ENCODE measurements around the gene NDC1.
A peak's percentile ranks its signal among the peaks of the same experiment; 100 is the strongest.

The NDC1 gene

DNA sequence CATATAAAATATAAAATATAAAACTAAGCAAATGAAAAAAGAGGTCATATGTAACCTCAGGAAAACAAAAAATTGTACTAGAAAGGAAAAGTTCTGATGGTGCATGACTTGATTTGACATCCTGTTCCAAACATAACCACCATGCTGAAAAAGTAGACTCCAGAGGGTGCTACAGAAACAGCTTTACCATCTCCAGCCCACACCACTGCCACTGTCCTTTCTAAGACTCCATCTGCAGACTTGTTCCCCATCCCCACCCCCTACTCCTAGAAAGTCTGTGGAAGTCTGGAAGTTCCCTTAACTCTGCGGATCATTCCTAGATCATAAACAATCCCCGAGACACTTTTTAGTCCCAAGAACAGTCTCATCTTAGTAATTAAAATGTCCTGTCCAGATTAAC, 119.7 kb downstream of the NDC1 start:
- POLR2A ChIA-PET: no interaction called here
- TF ChIP-seq, protein P1, sequence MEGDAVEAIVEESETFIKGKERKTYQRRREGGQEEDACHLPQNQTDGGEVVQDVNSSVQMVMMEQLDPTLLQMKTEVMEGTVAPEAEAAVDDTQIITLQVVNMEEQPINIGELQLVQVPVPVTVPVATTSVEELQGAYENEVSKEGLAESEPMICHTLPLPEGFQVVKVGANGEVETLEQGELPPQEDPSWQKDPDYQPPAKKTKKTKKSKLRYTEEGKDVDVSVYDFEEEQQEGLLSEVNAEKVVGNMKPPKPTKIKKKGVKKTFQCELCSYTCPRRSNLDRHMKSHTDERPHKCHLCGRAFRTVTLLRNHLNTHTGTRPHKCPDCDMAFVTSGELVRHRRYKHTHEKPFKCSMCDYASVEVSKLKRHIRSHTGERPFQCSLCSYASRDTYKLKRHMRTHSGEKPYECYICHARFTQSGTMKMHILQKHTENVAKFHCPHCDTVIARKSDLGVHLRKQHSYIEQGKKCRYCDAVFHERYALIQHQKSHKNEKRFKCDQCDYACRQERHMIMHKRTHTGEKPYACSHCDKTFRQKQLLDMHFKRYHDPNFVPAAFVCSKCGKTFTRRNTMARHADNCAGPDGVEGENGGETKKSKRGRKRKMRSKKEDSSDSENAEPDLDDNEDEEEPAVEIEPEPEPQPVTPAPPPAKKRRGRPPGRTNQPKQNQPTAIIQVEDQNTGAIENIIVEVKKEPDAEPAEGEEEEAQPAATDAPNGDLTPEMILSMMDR (IDR thresholded peaks at IDR 0.05; ENCODE audit: control extremely low read depth, extremely low read depth, low read depth, missing control alignments): no peak
- DNase-seq (ENCODE audit: extremely low spot score): no peak
- CTCF ChIA-PET: no interaction called here

DNA sequence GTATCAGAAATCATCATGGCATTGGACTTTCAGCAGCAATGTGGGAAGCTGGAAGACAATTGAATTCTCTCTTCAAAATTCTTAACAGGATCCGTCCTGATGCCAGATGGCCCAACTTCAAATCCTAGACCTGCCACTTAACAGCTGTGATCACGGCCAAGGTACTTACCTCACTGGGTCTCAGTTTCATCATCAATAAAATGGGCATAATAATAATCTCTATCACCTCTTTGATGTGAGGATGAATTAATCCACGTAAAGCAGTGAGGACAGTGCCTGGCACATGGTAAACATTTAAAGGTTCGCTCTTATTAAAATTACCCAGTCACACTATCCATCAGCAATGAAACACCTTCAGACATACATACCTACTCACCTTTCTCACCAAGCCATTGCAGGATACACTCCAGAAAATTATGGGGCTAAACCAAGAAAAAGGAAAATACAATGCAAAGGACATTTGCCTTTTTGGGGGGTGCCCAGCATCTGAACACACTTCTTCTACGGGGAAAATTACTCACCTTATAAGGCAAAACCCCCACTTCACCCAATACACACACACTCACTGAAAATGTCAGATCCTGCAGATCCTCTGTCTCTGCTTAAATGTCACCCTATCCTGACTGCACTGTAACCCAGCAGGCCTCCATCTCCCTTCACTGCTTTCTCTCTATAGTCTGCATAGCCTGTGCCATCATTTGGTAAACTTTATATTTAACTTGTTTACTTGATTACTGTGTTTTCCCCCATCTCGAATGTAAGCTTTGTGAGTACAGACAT, 120.9 kb downstream of the NDC1 start:
- TF ChIP-seq, protein P1 (IDR thresholded peaks at IDR 0.05; ENCODE audit: control extremely low read depth, extremely low read depth, low read depth, missing control alignments): no peak
- ChIA-PET POLR2A (no interaction called here), CTCF (interaction anchor here (2.1 kb wide), 1 partner anchor 11 kb away, joined by 7 read pairs; no protein-coding TSS in a partner anchor)
- DNase-seq (ENCODE audit: extremely low spot score): no peak

DNA sequence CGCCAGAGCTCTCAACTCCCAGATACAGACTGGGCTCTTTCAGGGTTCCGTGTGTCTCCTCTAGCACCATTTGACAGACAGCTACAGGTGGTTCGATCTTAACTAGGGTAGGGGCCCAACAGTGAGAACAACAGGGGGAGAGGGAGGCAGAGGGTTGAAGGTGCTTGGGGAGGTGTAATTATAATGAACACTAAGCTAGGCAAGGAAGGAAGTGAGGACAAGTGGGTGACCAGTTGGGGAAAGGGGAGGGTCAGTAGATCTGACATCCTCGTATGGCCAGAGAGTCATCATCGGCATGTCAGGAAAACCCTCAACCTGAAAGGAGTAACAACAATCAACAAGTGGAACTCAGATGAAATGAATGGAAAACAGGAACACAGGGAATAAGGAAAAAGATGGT, 121.9 kb downstream of the NDC1 start:
- no peak for DNase-seq (ENCODE audit: extremely low spot score)
- TF ChIP-seq, protein P1 (IDR thresholded peaks at IDR 0.05; ENCODE audit: control extremely low read depth, extremely low read depth, low read depth, missing control alignments): no peak
- ChIA-PET CTCF (interaction anchor here (0.6 to 2.1 kb wide), 5 partner anchors 10 to 244 kb away, joined by 3 to 7 read pairs (median 4); no protein-coding TSS in a partner anchor), POLR2A (no interaction called here)

DNA sequence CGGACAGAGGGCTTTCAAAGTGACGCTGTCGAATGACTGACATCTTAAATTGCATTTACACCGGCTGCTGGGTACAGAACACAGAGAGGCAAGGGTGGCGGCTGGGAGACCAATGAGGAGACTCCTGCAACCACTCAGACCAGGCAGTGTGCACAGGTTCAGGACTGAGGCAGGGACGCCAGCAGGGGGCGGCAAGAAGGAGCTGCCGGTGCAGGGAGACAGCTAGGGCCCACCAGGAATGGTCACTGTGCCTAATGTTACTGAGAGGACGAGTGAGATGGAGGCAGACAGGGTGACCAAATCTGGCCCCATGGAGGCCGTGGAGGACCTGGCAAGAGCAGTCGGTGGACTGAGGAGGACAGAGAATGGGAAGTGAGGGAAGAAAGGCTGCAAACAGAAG, 122.6 kb downstream of the NDC1 start:
- ChIA-PET CTCF (interaction anchor here (0.6 to 2.1 kb wide), 5 partner anchors 9 to 244 kb away, joined by 3 to 7 read pairs (median 4); no protein-coding TSS in a partner anchor), POLR2A (no interaction called here)
- DNase-seq (ENCODE audit: extremely low spot score): peak; percentile 45
- TF ChIP-seq, protein P1 (IDR thresholded peaks at IDR 0.05; ENCODE audit: control extremely low read depth, extremely low read depth, low read depth, missing control alignments): peak; percentile 52
